HG03159 (cell line): ENCODE data around the gene KLC3.
"Not testable (repeated sequence)": the region's sequence is repeated elsewhere in the genome, so short reads cannot be mapped to it uniquely, and the experiment has no call there.

ENCODE experiments used
- ATAC-seq: cut with Tn5 transposase; IDR thresholded peaks from one replicate; pipeline ENCODE4 v1.9.1; 2021; ENCODE audit warnings: mild to moderate bottlenecking, moderate library complexity; ENCODE audit not compliant: unreplicated experiment

The KLC3 gene

DNA sequence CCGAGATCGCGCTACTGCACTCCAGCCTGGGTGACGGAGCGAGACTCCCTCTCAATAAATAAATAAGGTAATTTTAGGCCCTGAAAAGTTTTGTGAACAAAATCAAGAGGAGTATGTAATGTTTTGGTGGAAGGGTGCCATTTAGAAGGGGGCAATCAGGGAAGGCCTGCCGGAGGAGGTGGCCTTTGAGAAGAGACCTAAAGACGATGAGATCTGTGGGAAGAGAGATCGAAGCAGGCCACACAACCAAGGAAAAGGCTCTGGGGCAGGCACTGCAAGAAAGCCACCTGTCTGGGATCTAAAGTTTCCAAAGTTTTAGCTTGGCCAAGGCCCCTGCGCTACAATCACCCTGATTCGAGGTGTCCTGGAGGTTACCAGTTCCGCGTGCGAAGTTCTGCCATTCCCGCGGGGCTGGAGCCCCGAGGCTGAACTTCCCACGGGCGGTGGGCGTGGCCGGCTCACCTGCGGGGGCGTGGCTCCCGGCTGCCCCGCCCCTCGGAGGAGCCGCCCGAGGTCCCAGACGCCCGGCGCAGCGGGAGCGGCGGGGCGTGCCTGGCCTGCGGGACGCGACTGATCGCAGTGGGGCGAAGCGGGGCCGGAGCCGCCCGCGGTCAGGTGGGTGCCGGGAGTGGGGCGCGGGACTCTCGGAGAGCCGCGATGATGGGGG lies at the start of gene KLC3:
KLC3 (plus strand) TSS at position 519 of the 667 bp plus-strand sequence. CDS start 4,792 bp downstream, outside the sequence.
- no peak for ATAC-seq

DNA sequence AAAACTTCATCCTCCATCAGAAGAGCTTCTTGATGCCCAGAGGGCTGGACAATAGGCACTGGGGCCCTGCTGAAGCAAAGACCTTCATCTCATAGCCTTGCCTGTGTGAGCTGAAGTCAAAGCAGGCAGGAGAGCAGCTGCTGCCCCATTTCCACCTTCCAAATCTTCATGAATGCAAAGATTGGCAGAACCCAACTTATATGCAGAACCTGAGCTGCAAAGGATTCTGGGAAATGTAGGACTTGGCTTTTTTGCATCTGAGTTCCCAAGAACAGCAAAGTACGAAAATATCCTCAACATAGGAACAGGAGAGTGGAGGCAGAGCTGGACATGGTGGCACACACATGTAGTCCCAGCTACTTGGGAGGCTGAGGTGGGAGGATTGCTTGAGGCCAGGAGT lies 48.7 kb upstream of the KLC3 start:
- ATAC-seq: no peak

DNA sequence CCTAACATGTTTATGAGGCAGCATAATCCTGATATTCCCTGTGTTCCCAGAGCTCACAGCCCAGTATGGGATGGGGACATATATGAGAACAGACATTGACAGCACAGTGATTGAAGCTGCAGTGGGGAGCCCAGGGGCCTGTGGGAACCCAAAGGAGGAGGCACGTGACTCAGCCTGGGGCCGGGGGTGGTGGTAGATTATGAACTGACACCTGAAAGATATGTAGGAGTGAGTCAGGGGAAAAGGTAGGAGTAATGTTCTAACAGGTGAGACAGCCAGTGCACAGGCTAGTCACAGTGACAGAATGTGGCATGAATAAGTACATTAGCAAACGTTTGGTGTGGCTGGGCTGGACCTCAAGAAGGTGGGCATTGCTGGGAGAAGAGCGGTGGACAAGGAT lies 46.9 kb upstream of the KLC3 start:
- no peak for ATAC-seq

DNA sequence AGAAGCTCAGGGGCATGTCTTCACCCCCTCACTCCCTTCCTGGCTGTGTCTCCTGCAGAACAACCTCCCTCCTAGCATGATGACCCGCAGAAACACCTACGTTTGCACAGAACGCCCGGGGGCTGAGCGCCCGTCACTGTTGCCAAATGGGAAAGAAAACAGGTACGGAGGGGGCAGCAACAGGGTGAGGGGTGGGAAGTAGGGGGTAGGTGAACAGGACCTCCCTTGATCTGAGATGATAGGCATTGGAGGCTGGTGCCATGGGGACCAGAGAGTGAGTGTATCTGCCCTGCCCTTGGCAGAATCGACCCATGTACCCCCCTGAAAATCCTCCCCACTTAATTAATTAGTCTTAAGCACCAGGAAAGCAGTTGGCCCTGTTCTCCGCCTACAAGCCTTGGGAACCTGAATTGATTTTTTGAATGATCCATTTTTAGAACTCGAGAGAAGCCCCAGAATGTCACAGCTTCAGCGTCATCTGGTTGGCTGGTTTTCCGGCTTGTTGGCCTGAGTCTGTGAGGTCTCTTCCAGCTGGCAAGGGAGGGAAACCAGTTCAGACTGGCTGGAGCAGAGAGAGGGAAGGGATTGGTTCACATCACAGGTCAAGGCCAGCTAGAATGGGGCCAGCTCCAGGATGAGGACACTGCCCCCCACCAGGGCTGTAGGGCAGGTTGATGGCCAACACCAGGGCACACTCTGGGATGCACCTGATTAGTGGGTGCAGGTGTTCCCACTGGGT lies 46.1 kb upstream of the KLC3 start:
- no peak for ATAC-seq

DNA sequence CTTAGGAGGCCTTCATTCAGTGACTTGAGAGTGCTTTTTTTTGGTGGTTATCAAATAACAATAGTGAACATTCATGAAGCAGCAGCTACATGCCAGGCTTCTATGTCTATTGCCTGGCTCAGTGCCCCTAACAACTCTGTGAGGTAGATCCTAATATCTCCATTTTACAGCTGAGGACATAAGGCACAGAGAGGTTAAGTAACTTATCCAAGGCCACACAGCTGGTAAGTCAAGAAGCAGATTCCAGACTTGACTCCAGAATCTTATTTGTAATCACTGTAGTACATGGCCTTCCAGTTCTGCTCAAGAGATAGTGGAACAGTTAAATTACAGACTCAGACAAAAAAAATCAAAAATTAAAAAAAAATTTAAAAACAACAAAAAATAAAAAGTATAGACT lies 44.7 kb upstream of the KLC3 start:
- no peak for ATAC-seq

DNA sequence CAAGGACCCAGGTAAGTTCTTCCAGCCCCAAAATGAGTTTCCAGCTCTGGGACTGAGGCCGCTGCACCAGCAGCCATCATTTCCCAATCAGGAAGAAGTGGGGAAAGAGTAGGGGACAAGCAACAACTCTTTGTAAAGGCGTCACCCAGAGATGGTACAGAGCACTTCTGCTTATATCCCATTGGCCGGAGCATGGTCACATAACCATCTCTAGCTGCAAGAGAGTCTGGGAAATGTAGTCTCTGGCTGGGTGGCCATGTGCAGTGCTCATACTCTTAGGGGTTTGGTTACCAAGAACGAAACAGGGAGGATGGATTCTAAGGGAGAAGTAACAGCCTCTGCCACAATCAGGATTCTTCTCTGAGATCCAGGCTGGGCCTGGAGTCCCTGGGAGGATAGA lies 44.2 kb upstream of the KLC3 start:
- no peak for ATAC-seq

DNA sequence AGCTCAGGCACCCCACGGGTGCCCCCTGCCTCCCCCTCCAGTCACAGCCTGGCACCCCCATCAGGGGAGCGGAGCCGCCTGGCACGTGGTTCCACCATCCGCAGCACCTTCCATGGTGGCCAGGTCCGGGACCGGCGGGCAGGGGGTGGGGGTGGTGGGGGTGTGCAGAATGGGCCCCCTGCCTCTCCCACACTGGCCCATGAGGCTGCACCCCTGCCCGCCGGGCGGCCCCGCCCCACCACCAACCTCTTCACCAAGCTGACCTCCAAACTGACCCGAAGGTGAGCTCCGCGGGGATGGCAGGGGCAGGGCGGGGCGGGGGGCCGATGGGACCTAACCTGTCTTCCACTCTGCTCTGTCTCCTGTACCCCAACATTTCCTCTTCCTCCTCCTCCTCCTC lies 42.9 kb upstream of the KLC3 start:
- ATAC-seq: no peak

DNA sequence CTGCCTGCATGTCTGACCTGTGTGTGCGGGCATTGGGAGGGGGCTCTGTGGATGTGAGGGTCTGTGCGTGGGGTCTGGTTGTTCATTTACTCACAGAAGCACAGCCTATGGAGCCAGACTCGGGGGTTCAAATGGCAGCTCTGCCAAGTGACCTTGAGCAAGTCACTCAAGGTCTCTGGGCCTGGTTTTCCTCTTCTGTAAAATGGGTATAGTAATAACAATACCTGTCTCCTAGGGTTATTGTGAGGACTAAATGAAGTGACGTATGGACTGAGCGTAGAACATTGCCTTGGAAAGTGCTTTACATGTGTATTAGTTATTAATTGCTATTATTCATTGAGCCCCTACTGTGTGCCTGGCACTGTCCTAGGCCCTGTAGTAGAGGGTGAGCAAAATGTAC lies 42.3 kb upstream of the KLC3 start:
- ATAC-seq: no peak

DNA sequence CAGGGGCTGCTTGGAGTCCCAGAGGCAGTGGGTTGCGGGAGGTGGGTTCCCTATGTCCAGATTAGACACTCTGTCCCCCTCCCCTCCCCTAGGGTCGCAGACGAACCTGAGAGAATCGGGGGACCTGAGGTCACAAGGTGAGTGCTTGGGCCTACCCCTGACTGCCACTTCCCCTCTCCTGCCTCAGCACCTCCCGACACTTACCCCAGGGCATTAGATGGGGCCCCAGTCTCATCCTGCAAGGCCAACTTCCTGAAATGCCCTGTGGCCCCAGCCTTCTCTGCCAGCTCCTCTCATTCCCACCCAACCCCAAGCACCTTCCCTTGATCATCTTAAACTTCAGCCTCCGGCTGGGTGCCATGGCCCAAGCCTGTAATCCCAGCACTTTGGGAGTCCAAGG lies 40.8 kb upstream of the KLC3 start:
- no peak for ATAC-seq

DNA sequence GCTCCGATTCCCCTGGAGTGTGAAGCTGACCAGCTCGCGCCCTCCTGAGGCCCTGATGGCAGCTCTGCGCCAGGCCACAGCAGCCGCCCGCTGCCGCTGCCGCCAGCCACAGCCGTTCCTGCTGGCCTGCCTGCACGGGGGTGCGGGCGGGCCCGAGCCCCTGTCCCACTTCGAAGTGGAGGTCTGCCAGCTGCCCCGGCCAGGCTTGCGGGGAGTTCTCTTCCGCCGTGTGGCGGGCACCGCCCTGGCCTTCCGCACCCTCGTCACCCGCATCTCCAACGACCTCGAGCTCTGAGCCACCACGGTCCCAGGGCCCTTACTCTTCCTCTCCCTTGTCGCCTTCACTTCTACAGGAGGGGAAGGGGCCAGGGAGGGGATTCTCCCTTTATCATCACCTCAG lies 38.1 kb upstream of the KLC3 start:
- no peak for ATAC-seq

DNA sequence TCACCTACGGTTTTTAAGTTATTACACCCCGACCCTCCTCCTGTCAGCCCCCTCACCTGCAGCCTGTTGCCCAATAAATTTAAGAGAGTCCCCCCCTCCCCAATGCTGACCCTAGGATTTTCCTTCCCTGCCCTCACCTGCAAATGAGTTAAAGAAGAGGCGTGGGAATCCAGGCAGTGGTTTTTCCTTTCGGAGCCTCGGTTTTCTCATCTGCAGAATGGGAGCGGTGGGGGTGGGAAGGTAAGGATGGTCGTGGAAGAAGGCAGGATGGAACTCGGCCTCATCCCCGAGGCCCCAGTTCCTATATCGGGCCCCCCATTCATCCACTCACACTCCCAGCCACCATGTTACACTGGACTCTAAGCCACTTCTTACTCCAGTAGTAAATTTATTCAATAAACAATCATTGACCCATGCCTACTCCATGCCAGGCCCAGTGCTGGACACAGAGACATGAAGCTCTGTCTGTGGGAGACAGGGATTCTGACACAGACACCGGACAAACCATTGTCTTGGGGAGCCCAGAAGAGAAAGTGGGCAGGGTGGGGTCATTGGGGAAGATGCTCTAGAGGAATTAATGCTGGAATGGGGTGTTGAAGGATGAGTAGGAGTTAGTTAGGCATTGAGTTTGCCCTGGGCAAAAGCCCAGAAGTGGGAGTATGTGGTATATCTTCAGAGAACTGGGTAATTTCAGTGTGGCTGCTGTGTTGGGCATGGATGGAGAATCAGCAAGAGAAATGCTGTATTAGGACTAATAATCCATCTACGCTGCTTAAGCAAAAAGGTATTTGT lies 37.1 kb upstream of the KLC3 start:
- no peak for ATAC-seq

DNA sequence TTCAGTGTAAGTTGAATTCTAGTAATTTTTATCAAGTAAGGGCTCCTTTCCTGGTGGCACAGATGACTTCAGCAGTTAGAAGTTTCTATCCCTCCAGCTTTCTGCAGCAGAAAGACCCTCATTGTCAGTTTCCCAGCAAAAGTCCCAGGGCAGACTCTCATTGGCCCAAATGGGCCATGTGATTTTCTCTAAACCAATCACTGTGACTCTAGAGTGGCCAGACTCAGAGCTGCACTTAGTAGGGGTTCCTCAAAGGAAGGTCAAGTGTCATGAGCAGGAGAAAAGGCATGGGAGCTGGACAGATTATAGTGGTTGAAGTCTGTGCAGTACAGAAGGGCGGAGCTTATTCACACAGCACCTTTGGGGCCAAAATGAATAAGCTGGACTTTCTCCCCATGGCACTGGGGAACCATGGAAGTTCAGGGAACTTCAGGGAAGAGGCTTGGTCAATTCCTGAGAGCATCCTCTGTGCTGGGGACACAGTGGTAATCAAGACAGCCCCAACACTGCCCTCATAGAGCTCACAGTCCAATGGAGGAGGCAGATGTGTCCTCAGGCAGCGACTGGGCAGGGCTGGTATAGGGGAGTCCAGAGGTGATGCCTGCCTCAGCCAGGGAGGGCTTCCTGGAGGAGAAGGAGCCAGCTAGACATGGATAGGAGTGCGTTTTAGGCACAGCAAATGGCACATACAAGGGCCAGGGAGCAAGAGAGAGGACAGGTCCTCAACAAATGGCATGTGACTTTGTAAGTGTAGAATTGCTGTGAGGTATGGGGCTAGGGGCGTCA lies 36.2 kb upstream of the KLC3 start:
- no peak for ATAC-seq

DNA sequence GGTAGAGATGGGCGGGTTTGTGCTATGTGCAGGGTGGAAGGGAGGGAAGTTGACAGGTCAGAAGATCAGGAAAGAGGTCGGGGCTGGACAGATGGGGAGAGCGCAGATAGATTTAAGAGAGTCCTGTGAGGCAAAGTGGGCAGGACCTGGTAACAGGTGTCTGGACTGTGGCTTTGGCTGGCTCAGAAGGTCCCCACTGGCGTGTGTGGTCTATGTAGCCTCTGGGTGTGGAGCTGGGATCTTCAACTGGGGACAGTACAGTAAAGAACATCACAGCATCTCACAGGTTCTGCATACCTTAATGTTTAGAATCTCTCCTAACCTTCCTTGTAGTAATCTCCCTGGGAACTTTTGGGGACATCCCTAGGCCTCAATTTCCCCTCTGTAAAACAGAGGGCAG lies 35.5 kb upstream of the KLC3 start:
- ATAC-seq: no peak

DNA sequence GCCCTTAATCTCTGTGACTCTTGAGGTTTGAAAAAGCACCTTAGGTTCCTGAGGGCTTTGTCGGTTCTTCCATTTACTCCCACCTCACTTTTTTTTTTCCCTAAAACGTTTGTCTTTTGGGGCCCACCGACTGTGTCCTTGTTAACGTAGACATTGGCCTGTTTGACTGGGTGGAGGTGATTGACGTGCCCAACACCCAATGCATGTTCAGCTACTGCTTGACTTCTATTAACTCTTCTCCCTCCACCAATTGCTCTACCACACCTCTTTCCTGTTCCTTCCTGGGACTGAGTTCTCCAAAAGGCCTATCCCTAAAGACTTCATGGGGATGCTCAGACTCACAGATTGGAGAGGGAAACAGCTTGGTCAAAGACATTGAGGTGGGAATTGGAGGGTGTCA lies 35.1 kb upstream of the KLC3 start:
- ATAC-seq: no peak

DNA sequence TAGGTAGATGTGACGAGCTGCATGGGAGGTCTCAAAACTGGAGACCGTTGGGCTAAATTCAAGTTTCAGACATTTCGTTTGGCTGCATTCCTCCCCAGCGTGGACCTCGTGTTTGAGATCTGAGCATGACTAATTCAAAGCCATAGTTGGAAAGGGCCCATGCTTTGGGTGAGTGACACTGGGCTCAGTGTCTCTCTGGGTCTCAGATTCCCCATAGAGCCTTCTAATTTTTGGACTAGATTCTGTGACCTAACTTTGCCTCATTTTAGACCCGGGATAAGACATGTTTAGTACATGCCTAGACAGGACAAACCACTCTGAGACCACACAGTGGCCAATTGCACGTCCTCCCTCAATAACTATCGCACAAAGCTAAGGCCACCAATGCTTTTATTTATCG lies 34.5 kb upstream of the KLC3 start:
- ATAC-seq: no peak

DNA sequence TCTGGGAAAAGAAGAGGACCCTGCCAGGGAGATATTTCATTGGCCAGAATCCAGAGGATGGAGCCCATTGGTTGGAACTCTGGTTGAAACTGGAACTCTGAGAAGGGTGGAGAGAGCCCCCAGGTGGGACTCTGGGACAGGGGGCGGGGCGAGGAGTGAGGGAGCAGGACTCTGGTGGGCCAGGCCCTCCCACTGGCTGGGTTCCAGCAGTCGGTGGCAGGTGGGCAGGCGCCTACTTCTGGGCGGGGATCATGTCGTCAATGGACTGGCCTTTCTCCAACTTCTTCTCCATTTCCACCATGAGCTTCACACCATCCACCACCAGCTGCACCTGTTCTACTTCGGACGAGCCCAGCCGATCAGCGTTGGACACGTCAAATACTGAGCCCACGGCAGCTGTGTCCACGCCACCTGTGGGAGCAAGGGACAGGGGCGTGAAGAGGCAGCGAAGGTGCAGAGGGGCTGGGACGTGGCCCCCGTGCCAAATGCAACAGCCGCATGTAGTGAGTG lies 34.0 kb upstream of the KLC3 start:
- ATAC-seq: no peak

DNA sequence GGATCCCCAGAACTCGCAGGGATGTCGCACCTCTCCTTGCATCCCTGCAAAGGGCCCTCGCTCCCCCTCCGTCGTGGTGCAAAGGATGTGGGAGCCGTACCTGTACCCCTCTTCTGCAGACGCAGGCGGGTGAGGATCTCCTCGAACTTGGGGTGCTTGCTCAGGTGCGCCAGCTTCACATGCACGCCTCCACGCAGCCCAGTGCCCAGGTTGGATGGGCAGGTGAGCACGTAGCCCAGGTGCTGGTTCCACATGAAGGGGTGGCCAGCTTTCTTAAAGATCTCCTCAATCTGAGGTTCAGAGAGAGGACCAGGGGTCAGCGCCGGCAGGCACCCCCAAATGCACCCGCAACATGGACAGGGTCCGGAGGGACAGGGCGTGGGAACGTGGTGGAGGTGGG lies 33.2 kb upstream of the KLC3 start:
- ATAC-seq: no peak

DNA sequence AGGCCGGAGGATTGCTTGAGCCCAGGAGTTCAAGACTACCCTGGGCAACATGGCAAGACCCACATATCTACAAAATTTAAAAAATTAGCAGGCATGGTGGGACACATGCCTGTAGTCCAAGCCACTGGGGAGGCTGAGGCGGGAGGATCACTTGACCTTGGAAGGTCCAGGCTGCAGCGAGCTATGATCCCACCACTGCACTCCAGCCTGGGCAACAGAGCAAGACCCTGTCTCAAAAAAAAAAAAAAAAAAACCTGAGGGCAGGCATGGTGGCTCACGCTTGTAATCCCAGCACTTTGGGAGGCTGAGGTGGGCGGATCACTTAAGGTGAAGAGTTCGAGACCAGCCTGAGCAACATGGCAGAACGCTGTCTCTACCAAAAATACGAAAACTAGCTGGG lies 31.2 kb upstream of the KLC3 start:
- ATAC-seq: not testable (repeated sequence)

DNA sequence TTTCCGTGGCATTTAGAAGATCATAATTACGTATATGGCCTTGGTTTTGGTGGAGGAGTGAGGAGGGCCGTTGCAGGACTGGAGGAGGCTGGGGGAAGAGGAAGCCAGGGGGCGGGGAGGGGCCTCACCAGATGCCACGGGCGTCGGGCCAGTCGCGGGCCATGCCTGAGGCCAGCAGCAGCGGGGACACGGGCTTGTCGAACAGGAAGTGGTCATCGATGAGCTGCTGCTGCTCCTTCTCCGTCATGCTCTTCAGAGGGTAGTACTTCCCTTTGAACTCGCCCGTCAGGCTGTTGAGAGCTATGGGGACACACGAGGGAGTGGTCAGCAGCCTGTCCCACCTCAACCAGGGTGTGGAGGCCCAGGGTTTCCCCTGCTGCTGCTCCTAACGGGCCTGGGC lies 28.9 kb upstream of the KLC3 start:
- ATAC-seq: no peak

DNA sequence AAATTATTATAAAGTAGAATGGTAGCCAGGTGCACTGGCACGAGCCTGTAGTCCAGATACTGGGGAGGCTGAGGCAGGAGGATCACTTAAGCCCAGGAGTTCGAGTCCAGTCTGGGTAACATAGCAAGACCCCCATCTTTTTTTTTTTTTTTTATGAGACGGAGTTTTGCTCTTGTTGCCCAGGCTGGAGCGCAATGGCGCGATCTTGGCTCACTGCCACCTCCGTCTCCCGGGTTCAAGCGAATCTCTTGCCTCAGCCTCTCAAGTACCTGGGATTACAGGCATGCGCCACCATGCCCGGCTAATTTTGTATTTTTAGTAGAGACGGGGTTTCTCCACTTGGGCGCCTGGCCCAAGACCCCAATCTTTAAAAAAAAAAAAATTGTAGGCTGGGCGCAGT lies 28.3 kb upstream of the KLC3 start:
- ATAC-seq: not testable (repeated sequence)

DNA sequence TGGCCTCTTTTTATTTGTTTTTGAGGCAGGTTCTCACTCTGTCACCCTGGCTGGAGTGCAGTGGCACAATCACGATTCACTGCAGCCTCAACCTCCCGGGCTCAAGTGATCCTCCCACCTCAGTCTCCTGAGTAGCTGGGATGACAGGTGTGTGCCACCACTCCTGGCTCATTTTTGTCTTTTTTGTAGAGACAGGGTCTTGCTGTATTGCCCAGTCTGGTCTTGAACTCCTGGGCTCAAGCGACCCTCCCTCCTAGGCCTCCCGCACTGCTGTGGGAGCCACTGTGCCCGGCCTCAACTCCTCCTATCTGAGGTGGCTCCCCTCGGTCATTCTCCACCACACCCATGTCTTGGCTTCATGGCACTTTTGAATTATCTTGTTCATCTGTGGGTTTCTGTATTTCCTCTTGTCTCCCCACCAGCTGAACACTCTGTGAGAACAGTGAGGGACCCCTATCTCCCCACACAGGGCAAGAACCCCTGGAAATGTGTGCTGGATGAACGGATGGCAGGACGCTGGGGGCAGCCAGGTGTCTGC lies 25.8 kb upstream of the KLC3 start:
- ATAC-seq: no peak
